ENCODE measurements around the gene OBSL1. TPM values are rescaled to one million over a fixed set of nuclear protein-coding genes. Genes with fewer than 3 reads are reported as not detected.
A peak's percentile ranks its signal among the peaks of the same experiment; 100 is the strongest.

Gene OBSL1
- total RNA-seq, 1 donor: 0.52 TPM

DNA sequence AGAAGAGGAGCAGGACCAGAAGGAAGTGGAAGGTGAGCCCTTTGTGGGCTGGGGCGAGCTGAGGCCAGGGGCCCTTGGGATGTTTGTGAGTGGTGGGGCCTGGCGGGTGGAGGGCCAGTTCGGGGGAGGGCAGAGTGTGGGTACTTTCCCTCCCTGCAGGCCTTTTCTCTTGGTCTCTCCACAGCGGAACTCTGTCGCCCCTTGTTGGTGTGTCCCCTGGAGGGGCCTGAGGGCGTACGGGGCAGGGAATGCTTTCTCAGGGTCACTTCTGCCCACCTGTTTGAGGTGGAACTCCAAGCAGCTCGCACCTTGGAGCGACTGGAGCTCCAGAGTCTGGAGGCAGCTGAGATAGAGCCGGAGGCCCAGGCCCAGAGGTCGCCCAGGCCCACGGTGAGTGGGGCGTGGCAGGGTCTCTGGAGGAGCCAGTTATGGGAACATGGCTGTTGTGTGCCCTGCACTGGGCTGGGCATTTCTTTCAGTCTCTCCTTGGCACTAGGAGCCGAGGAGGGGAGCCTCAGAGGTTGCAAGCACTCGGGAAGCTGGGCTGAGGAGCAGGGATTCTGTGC, 37.1 kb upstream of the OBSL1 start:
- H3K27me3 ChIP-seq (ENCODE audit: insufficient read depth, low read length): no peaks in the 10 kb centered on the region
- no peaks in the 10 kb centered on the region for H3K9me3 ChIP-seq (ENCODE audit: low read depth, low read length)
- H3K4me1 ChIP-seq (ENCODE audit: insufficient read depth, low read length): peaks cover 10% of the 10 kb centered on the region
- no peak overlapping the region for H3K4me3 ChIP-seq (ENCODE audit: low read length)

DNA sequence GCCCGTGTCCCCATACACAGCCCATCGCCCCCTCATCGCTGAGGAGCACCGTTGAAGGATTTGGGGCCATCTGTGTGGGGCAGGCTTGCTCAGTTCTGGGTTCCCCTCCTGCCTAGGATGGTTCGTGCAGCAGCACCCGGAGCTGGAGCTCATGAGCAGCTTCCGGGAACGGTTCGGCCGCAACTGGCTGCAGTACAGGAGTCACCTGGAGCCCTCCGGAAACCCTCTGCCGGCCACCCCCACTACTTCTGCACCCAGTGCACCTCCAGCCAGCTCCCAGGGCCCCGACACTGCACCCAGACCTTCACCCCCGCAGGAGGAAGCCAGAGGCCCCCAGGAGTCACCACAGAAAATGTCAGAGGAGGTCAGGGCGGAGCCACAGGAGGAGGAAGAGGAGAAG, 36.6 kb upstream of the OBSL1 start:
- Histone ChIP-seq H3K9me3 (ENCODE audit: low read depth, low read length) (no peaks in the 10 kb centered on the region), H3K27me3 (ENCODE audit: insufficient read depth, low read length) (no peaks in the 10 kb centered on the region), H3K4me3 (ENCODE audit: low read length) (no peak overlapping the region), H3K4me1 (ENCODE audit: insufficient read depth, low read length) (peaks cover 14% of the 10 kb centered on the region)

DNA sequence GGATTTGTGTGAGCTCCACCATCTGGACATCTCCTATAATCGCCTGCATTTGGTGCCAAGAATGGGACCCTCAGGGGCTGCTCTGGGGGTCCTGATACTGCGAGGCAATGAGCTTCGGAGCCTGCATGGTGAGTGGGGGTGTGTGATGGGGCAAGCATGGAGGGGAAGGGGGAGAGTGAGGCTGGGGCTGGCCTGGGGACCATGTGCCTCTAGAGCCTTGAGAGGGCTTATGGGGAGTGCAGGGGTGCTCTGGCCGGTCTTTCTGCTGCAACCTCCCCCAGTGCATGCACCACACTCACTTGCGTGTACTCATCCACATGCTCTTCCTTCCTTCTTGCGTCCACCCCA, 34.2 kb upstream of the OBSL1 start:
- no peaks in the 10 kb centered on the region for H3K9me3 ChIP-seq (ENCODE audit: low read depth, low read length)
- peaks cover 14% of the 10 kb centered on the region for H3K4me1 ChIP-seq (ENCODE audit: insufficient read depth, low read length)
- no peak overlapping the region for H3K4me3 ChIP-seq (ENCODE audit: low read length)
- no peaks in the 10 kb centered on the region for H3K27me3 ChIP-seq (ENCODE audit: insufficient read depth, low read length)

DNA sequence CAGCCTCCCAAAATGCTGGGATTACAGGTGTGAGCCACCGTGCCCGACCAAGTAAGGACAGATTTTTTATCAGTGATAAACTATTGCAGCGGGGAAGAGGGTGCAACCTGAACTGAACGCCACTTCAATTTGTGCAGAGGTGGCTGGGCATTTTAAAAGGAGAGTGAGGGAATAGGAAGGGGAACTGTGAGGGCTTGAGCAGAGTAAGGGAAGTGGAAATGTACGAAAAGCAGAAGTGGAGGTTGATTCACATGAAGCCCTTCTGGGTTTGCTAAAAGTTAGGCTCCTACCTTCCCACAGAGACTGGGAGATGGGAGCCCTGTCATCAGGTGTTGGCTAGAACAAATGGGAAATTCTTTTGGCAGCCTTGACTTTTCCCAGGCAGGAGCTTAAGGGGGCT, 32.4 kb upstream of the OBSL1 start:
- H3K27me3 ChIP-seq (ENCODE audit: insufficient read depth, low read length): no peaks in the 10 kb centered on the region
- no peaks in the 10 kb centered on the region for H3K9me3 ChIP-seq (ENCODE audit: low read depth, low read length)
- H3K4me3 ChIP-seq (ENCODE audit: low read length): no peak overlapping the region
- peaks cover 14% of the 10 kb centered on the region for H3K4me1 ChIP-seq (ENCODE audit: insufficient read depth, low read length)

DNA sequence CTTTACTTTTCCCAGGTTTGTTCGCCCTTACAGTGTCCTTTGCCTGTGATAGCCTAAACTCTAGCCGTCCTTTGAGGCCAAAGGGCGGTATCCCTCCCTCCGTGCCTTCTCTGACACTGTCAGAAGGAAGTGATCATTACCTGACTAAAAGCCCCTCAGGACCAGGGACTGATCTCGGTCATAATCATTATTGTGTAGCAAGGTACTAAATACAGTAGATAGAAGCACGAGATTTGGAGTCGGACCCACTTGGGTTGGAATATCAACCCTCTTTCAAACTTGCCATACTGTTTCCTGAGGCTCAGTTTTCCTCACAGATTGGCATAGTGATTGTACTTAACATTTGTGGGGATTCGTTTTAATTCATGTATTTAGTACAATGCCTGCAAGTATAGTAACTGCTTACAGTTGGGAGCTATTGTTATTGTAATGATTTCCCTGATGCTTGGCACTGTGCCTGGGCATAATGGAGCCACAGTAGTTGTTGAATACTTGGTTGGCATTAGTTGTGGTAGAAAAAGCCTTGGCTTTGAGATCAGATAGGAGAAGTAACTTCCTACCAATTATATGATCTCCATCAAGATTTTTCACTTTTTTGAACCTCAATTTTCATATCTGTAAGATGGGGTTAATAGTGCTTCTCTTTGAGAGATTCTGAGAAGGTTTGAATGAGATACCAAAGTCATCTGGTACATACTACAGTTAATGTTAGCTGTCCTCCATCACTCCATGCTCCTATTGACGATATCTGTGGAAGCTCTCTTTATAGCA, 27.2 kb upstream of the OBSL1 start:
- no peaks in the 10 kb centered on the region for H3K27me3 ChIP-seq (ENCODE audit: insufficient read depth, low read length)
- peaks cover 21% of the 10 kb centered on the region for H3K4me1 ChIP-seq (ENCODE audit: insufficient read depth, low read length)
- H3K9me3 ChIP-seq (ENCODE audit: low read depth, low read length): no peaks in the 10 kb centered on the region
- peak overlapping the region; percentile 88 for H3K4me3 ChIP-seq (ENCODE audit: low read length)

DNA sequence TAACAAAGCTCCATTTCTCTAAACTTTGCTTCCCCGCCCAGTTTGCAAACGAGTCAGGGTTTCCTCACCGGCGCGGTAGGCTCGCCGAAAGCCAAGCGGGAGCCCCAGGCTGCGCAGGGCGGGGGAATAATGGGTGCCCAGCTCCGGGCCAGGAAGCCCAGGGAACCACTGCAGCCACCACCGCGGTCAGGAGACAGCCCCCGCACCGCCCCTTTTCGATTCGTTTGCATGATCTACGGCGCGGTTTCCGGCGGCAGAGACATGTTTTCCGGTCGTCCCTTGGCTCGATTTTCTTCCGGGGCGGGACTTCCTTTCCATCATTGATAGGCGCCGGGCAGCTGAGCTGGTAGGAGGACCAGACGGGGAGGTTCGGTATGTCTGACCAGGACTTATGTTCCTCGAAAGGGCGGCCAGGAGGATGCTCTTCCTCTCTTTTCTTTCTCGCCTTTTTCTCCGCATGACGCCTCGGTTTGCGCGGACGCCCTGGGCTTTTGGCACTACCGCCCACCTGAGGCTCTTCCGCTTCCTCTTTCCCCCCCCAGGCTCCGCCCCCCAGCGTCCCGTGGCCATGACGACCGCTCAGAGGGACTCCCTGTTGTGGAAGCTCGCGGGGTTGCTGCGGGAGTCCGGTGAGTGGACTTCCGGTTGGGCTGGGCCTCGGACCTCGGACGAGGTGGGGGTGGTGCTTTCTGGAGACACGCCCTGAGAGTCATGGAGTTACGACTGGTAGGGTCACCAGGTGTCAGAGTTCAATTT, 26.4 kb upstream of the OBSL1 start, which contains the start of gene STK11IP:
Gene STK11IP (plus strand): TSS at position 306 of the 756 bp plus-strand sequence. CDS start 263 bp downstream, at position 569.
- Histone ChIP-seq H3K4me3 (ENCODE audit: low read length) (peak within 1 kb of the TSS; percentile 88), H3K4me1 (ENCODE audit: insufficient read depth, low read length) (peaks cover 17% of the 10 kb centered on the region), H3K9me3 (ENCODE audit: low read depth, low read length) (no peaks in the 10 kb centered on the region), H3K27me3 (ENCODE audit: insufficient read depth, low read length) (no peaks in the 10 kb centered on the region)

DNA sequence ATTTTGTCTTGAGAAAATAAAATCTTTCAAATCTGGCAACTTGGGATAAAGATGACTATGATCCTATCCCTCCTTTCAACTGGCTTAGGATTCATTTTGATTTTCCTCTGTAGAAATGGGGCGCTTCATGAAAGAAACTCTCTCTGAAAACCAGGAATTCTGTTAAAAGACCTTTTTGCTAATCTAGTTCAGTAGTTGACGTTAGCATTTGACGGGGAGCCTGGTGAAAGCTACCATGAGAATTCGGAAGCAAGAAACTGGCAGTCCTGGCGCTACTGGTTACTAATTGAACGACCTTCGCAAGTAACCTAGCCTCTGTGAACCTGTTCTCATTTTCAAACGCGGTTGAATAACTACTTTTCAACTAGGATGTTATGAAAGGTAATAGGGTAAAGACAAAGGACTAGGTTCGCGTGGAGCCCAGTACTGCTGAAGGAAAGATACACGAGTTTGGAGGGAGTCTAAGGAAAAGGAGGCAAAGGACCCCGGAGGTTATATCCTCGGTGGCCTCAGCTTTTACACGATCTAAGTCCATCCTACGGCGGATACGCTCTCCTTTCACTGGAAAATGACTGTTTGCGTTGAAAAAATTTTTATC, 25.7 kb upstream of the OBSL1 start:
- no peaks in the 10 kb centered on the region for H3K27me3 ChIP-seq (ENCODE audit: insufficient read depth, low read length)
- no peaks in the 10 kb centered on the region for H3K9me3 ChIP-seq (ENCODE audit: low read depth, low read length)
- H3K4me1 ChIP-seq (ENCODE audit: insufficient read depth, low read length): peaks cover 17% of the 10 kb centered on the region
- peak overlapping the region; percentile 88 for H3K4me3 ChIP-seq (ENCODE audit: low read length)

DNA sequence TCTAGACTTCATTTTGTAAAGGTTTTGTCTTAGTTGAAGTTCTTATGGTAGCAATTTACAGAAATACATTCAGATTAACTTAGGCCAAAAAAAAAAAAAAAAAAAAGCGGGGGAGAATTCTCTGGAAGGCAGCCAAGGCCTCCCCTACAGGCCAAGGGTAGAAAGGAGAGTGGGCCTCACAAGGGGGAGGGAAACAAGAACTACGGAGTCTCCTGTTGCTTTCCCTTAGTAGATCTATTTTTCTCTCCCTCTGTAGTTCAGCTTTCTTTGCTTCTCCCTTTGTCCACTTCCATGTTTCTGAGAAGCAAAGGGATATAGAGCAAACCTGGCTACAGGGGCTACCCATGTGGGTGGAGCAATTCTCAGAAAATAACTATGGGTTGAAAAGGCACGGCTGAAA, 23.9 kb upstream of the OBSL1 start:
- Histone ChIP-seq H3K9me3 (ENCODE audit: low read depth, low read length) (no peaks in the 10 kb centered on the region), H3K27me3 (ENCODE audit: insufficient read depth, low read length) (no peaks in the 10 kb centered on the region), H3K4me3 (ENCODE audit: low read length) (no peak overlapping the region), H3K4me1 (ENCODE audit: insufficient read depth, low read length) (peaks cover 17% of the 10 kb centered on the region)

DNA sequence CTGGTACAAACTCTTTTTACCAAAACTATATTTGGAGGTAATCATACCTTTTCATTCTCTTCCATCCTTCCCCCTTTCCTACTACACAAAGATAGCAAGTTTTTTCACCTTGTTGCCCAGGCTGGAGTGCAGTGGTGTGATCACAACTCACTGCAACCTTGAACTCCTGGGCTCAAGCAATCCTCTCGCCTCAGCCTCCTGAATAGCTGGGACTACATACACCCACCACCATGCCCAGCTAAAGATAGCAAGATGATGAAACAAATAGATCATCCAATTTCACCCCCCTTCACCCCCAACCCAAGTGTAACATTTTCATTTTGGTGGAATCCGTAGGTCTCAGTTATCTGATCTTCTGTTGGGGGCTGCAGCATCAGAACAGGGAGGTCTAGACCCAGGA, 21.8 kb upstream of the OBSL1 start:
- Histone ChIP-seq H3K4me3 (ENCODE audit: low read length) (no peak overlapping the region), H3K9me3 (ENCODE audit: low read depth, low read length) (no peaks in the 10 kb centered on the region), H3K4me1 (ENCODE audit: insufficient read depth, low read length) (peaks cover 11% of the 10 kb centered on the region), H3K27me3 (ENCODE audit: insufficient read depth, low read length) (no peaks in the 10 kb centered on the region)

DNA sequence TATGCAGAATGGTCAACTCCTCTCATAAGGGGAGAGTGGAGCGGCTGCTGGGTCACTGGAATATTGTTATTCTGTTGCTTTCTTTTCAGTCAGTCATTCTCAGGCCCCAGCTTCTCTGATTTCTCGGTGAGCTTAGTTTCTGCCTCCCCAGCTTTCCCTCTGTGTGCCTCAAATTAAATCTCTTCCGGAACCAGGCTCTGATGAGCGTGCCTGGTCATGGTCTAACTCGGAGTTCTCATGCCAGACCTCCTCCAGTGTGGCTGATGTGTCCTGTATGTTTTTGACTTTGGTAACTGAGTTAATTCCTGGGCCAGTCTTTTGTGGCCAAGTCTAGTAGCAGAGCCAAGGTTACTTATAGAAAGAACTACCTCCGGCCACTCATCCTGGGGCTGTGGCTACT, 21.4 kb upstream of the OBSL1 start:
- Histone ChIP-seq H3K4me1 (ENCODE audit: insufficient read depth, low read length) (peaks cover 8% of the 10 kb centered on the region), H3K9me3 (ENCODE audit: low read depth, low read length) (no peaks in the 10 kb centered on the region), H3K4me3 (ENCODE audit: low read length) (no peak overlapping the region), H3K27me3 (ENCODE audit: insufficient read depth, low read length) (no peaks in the 10 kb centered on the region)

DNA sequence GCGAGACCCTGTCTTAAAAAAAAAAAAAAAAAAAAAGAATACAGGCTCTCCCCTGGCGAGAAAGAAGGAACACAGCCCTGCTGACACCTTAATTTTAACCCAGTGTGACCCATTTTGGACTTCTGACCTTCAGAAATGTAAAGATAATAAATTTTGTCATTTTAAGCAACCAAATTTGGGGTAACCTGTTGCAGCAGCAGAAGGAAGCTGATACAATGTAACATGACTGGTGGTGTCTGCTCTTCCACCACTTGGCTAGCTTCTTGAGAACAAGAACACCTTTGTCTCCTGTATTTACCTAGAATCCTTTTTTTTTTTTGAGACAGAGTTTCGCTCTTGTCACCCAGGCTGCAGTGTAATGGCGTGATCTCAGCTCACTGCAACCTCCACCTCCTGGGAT, 19.8 kb upstream of the OBSL1 start:
- no peaks in the 10 kb centered on the region for H3K27me3 ChIP-seq (ENCODE audit: insufficient read depth, low read length)
- no peaks in the 10 kb centered on the region for H3K9me3 ChIP-seq (ENCODE audit: low read depth, low read length)
- no peak overlapping the region for H3K4me3 ChIP-seq (ENCODE audit: low read length)
- no peaks in the 10 kb centered on the region for H3K4me1 ChIP-seq (ENCODE audit: insufficient read depth, low read length)

DNA sequence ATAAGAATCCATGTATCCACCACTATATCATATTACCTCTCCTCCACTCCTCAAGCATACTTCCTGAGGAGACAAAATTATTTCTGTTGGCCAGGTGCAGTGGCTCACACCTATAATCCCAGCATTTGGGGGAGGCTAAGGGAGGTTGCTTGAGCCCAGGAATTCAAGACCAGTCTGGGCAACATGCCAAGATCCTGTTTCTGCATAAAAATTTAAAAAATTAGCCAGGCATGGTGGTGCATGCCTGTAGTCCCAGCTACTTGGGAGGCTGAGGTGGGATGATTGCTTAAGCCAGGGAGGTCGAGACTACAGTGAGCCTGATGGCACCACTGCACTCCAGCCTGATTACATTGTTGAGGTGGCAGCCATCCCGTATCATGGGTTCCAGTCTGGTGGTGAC, 10.0 kb upstream of the OBSL1 start:
- Histone ChIP-seq H3K4me3 (ENCODE audit: low read length) (no peak overlapping the region), H3K9me3 (ENCODE audit: low read depth, low read length) (no peaks in the 10 kb centered on the region), H3K27me3 (ENCODE audit: insufficient read depth, low read length) (no peaks in the 10 kb centered on the region), H3K4me1 (ENCODE audit: insufficient read depth, low read length) (peaks cover 9% of the 10 kb centered on the region)

DNA sequence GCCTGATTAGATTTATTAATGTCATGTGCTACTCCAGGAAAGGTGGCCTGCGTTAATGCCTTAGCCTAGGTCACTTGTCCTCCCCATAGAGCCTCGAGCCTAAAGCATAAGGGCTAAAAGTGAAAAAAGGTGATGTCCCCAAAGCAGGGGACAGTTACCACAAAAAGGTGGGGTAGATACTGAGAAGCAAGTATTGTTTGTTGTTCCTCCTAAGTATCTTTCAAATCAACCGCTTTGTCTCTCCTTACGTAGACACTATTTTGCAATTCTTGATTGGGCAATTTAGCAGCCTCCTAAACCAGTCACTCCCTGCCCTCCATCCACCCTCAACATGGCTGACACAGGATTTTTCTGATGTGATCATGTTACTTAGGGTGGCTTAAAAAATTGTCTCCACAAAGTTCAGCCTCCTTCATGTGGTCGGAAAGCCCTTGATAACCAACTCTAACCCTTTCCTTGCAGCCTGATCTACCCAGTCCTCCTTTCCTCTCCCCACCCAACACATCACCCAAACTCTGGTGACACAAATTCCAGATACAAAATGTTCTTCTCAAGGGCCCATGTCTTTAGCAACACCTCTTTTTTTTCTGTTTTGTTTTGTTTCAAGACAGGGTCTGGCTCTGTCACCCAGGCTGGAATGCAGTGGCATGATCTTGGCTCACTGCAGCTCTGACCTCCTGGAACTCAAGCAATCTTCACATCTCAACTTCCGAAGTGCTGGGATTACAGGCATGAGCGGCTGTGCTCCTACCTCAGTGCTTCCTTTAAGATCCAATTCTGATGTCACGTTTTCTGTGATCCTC, 7.7 kb upstream of the OBSL1 start:
- H3K27me3 ChIP-seq (ENCODE audit: insufficient read depth, low read length): no peaks in the 10 kb centered on the region
- no peaks in the 10 kb centered on the region for H3K9me3 ChIP-seq (ENCODE audit: low read depth, low read length)
- no peak overlapping the region for H3K4me3 ChIP-seq (ENCODE audit: low read length)
- H3K4me1 ChIP-seq (ENCODE audit: insufficient read depth, low read length): peaks cover 9% of the 10 kb centered on the region

DNA sequence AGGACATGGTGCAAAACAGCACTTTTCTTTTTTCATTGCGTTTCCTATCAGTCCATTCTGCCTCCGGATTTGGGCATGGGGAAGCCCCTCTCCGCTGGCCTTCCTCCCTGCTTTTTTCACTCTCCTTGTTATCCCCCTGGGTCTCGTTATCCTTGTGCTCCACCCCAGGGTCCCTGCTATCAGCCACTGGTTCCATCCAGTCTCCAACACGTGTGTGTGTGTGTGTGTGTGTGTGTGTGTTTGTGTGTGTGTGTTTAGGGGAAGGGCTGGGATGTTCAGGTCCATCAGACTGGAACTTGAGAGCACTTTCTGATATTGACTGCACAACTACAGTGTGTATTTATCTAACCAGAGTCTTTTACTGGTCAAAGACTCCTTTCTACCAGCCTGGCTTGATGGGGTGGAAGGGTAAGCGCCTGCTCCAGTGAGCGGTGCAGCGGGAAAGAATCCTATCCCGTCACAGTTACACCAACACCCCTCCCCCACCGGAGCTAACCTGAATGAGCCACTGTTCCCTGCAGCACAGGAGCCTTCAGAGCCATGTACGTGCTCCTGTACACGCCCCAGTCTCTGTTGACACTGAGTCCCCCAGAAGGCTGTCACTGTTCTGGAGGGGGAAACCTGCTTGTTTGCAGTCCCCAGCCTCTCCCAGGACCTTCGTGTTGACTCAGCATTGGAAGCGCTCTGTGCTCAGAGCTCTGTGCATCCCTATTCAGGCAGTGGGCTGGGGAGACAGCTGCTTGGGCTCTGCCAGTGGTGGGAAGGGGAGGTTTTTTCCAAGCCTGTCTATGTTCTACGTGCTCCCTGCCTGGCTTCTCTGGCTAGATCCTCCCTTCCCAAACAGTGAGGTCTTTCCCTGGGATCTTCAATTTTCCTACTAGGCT, 5.4 kb upstream of the OBSL1 start:
- Histone ChIP-seq H3K9me3 (ENCODE audit: low read depth, low read length) (no peaks in the 10 kb centered on the region), H3K4me1 (ENCODE audit: insufficient read depth, low read length) (peaks cover 9% of the 10 kb centered on the region), H3K4me3 (ENCODE audit: low read length) (no peak overlapping the region), H3K27me3 (ENCODE audit: insufficient read depth, low read length) (peaks cover 14% of the 10 kb centered on the region)
